IPS-NIHi7 (cell line): ENCODE data around the gene ASB2.

ENCODE experiments used
- DNase-seq: peaks from one replicate; pipeline ENCODE4 v3.0.0; 2012; ENCODE audit warnings: mixed read lengths; ENCODE audit errors: extremely low spot score

ASB2 gene

DNA sequence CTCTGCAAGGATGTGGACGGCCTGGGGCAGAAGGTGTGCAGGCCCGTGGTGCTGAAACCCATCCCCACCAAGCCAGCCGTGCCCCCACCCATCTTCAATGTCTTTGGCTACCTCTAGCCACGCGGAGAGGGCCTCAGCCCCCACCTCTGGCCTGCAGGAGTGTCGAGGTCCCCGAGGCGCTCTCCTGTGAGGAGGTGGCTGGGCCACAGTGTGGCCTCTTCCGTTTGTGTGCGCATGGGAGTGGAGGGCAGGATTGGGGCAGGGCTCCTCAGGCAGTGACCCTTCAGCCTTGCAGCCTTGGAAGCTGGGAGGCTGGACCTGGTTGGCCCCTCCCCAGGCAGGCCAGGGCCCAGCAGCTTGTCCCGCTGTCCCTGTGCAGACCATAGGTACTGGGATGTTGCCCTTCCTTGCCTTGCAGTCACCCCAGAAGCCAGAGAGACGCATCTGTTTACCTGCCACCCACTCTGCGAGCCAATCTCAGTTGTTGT, 47.3 kb downstream of the ASB2 start:
- no peak for DNase-seq

DNA sequence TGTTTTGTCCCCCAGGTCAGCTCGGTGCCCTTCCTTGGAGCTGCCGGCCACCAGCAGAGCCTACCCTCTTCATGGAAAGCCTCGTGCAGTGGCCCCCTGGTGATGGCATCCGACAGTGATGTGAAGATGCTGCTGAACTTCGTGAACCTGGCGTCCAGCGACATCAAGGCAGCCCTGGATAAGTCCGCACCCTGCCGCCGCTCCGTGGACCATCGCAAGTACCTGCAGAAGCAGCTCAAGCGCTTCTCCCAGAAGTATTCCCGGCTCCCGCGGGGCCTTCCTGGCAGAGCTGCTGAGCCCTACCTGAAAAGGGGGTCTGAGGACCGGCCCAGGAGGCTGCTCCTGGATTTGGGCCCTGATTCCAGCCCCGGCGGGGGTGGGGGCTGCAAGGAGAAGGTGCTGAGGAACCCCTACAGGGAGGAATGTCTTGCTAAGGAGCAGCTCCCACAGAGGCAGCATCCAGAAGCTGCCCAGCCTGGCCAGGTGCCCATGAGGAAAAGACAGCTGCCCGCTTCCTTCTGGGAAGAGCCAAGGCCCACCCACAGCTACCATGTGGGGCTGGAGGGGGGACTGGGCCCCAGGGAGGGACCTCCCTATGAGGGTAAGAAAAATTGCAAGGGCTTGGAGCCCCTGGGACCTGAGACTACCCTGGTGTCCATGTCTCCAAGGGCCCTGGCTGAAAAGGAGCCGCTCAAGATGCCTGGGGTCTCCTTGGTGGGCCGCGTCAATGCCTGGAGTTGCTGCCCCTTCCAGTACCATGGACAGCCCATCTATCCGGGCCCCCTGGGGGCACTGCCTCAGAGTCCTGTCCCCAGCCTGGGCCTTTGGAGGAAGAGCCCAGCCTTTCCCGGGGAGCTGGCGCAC, 48.0 kb downstream of the ASB2 start:
- DNase-seq, result no peak

DNA sequence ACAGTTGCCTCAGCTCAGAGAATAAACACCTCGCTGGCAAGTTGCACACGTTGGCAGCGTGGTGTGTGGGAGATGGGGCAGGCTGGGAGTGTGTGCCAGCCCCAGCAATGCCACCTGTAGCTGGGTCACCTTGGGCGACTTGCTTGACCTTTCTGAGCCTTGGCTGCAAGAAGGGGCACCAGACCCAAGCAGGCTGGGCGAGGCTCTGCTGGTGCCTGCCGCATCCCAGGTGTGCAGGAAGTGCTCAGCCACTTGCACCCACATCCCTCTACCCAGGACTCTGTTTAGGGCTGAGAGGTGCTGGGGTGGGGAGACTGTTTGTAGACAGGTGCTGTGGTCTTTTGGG, 48.6 kb downstream of the ASB2 start:
- DNase-seq, result no peak

DNA sequence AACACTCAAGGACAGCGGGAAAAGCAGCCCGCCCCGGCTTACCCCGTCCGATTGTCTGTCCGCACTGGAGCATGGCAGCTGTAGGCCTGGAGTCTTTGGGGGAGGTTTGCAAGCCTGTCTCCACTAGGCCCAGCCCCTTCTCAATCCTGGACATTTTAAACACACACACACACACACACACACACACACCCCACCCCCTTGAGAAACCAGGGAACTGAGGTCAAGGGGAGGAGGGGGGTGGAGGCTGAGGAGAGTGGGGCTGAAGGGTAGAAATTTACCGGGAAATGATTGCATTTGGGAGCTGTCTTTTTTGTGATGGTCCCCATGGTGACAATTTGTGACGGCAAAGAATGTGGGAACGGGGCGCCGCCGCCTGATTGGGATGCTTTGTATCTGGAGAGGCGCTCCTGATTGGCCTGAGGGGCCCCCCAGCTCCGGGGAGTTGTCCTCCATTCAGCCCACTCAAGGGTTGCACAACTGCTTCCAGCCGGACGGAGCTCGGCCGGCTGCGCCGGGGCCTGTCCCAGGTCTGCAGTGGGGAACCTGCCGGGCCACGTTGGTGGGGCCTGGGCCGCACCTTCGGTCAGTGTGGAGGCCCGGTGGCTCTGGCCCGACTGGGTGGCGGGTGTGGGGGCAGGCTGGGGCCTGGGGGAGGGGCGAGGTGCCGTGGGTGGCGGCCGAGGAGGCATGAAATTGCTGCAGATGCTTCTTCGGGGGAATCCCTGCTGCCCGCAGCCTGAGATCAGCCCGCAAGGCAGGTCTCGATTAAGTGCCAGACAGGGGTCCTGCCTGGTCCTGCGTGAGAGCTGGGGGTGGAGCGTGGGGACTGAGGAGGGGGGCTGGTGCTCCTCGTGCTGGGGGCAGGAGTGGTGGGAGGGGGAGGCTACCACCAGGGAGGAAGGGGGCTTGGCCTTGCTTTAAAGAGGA, 49.2 kb downstream of the ASB2 start, which contains the start of gene FAM181A:
Gene FAM181A, plus strand, starts transcription at position 472 of the 927 bp plus-strand sequence. CDS start 942 bp downstream, outside the sequence.
- DNase-seq, result no peak

DNA sequence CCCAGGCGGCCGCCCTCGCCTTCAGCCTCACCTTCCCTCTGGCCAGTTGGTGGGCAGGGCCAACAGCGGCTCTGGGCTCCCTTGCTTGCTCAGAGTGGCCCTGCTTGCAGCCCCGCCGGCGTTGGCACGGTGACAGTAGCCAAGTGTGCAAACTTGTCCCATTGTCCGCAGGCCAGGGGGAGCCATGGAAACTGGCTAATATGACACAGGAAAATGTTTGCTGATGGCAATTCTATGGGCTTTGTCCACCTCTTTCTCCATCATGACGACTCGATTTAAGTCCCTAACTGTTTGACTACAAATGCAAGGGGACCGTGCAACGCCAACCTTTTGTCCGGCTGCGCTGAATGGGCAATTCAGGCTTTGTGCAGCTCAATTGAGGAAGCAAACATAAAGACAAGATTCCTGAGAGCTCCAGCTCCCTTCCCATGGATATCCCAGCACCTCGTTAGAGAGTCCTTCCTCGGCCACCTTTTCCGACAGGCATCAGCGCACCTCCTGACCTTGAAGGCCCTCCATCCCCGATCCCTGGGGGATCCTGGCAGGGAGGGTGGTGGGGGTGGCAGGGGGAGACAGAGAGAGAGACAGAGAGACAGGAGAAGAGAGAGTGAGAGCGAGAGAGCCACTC, 50.0 kb downstream of the ASB2 start:
- DNase-seq, result no peak

DNA sequence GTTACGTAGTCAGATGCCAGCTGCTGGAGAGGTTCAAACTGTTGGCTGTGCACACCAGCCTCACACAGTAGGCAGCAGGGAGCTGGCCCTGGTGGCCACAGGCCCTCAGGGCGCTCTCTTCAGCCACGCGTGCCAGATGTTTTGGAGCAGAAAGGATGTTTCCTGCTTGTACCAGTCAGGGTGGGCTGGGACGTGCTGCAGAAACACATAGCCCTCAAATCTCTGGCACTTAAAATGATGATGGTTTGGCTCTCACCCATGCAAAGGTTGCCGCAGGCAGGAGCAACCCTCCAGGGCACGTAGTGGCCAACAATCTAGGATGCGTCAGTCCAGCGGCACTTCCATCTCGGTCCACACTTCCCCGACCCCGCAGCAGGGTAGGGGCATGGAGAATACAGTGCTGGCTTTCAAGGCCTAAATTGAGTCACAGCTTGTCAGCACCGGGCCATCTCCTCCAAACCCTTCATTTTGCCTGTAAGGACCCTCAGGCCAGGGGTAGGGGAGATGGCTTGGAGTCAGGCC, 50.9 kb downstream of the ASB2 start:
- no peak for DNase-seq

DNA sequence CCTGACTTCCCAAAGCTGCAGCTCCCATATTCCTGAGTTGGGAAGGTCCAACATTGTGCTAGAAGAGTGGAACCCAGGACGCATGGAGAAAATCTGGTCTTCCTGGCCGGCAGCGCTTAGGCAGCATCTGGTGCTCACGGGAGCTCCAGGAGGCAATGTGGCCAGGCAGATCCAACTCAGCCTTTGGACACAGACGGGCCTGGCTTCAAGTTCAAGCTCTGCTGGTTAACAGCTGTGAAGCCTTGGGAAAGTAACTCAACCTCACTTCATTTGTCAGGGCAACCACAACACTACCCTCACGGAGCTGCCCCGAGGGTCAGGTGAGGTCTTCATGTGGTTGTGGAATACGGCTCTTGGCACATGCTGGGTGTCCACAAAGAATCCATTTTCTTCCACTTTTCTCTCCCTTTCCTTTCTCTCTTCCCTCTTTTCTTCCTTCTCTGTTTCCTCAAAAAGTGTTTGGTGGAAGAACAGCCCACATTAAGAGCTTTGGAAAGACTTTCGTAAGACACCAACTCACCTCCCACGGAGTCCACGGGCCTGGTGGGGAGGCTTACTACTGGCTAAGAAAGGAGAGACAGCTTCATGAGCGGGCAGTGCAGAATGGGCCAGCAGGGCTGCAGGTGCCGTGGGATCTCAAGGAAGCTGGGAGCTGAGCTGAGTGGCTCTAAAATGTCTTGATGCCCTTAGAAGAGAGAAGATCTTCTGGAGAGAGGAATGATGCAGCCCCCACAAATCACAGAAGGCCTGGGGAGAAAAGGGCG, 51.6 kb downstream of the ASB2 start:
- DNase-seq, result no peak

DNA sequence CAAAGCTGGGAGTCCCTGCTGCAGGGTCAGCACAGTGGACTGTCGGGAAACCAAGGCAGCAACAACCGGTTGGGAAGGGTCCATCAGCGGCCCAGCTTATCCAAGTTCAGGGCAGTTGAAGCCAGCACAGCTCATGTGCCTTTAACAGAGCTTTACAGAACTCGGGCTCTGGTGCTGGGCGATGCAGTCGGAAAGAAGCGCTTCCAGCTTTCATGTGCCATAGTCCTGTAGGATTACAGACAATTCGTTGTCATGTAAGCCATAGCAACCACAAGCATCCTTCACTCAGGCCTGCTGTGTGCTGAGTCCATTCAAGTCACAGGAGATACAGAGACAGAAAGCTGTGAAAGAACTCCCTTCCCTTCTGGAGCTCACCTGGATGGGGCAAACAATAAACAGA, 52.7 kb downstream of the ASB2 start:
- DNase-seq, result no peak

DNA sequence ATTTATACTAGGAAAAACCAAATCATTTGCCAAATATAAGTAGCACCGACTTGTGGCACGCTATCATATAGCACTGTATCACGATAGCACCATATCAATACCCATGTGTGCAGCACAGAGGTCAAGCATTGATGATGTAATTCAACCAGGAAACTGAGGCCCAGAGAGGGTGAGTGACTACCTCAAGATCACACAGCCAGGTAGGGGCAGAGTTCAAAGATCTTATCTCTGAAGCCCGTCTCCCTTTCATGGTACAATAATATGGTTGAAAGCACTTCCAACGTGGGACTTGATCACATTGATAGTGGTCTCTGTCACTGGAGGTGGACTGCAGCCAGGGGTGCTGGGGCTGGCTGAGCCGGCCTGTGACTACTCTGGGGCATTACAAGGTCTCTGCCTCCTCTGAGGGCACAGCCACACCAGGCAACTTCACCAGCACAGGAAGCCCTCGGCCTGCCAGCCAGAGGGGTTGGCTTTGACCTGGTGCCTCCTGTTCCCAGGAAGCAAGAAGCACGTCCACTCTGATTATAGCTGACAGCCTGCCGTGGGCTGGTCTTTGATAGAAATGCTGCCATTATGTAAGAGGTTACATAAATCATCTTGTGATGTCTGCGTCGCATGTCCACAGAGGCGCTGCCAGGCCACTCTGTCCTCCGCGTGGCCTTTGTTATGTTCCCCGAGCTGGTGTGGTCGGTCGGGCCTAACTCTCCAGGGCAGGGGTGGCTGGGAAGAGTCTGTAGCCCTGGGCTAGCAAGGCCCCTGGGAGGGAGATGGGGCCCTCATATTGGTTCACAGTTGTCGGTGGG, 55.2 kb downstream of the ASB2 start:
- no peak for DNase-seq

DNA sequence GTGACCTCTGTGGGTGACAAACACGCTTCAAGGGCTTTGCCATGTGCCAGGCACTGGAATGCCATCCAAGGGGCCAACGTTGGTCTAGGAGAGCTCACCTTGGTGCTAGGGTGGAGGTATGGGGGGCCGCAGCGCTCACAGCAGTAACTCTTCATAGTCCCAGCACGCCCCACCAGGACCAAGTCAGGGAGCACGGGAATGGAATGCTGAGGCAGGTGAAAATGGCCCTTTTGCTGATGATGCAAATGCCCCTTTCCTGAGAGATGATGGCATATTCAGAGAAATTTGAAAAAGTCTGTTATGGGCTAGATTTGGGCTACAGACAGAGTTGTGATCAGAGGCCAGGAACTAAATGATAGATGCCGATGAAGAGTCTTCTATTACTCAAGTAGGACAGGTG, 59.2 kb downstream of the ASB2 start:
- no peak for DNase-seq

DNA sequence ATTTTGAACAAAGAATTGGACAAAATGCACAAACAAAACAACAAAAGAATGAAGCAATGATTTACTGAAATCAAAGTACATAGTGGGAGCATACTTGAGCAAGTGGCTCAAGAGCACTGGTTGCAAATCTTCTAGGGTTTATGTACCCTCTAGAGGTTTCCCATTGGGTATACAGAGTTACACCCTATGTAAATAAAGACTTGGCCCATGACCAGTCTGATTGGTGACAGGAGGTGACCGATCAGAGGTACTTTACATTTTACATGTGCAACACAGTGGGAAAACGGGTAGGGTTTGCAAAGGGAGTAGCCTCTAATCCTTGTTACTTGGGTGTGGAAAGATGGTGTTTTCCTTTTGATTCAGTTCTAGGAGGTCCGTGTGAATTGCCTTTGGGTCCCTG, 59.9 kb downstream of the ASB2 start:
- no peak for DNase-seq

DNA sequence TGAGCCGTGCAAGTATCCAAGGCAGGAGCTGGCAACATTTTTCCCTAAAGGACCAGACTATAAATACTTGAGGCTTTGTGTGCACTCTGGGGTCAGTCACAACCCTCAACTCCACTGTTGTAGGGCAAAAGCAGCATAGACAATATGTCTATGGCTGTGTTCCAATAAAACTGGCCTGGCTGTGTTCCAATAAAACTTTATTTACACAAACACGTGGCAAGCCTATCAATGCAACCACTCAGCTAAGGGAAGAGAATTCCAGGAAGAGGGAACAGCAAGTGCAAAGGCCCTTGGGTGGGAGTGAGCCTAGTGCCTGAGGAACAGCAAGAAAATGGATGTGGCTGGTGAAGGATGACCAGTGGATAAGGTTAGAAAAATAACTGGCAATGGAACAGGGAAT, 60.6 kb downstream of the ASB2 start:
- DNase-seq, result no peak

DNA sequence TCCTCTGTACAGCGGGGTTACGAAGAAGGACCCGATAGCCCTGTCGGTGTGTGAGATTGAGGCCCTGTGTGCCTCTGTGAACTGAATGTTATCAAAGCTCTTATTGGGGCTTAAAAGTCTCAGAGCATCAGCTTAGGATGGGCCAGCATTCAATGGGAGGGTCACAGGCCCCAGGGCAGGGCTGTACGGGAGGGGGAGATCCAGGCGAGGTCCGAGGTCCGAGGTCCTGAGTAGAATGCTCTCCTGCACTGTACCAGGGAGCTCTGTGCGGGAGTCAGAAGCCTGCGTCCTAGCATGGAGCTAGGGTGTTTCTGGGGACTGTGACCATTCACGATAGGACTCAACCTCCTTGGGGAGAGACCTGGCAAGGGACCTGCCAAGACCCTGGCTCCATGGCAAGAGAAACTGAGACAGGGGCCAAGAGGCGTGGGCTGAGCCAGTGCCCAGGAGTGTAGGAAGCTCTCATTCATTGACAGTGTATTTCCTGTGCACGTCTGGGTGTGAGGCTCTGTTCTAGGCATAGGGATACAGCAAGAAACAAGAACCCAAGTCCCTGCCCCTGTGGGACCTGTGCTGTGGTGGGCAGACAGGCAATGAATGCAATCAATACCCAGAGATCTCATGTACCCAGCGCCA, 61.2 kb downstream of the ASB2 start:
- no peak for DNase-seq

DNA sequence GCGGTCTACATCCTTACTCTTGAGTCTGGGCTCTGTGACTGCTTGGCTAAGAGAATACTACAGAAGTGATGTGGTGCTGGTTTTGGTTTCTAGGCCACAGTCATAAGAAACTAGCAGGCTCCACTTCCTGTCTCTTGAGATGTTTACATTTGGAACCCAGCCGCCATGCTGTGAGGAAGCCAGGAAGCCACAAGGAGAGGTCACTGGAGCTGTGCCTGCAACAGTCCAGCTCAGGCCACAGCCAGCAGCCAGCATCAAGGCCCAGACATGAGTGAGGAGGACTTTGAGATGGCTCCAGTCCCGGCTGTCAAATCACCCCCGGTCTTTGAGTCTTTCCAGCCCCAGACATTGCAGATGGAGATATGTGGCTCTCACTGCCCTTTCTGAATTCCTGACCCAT, 62.1 kb downstream of the ASB2 start:
- DNase-seq, result no peak

DNA sequence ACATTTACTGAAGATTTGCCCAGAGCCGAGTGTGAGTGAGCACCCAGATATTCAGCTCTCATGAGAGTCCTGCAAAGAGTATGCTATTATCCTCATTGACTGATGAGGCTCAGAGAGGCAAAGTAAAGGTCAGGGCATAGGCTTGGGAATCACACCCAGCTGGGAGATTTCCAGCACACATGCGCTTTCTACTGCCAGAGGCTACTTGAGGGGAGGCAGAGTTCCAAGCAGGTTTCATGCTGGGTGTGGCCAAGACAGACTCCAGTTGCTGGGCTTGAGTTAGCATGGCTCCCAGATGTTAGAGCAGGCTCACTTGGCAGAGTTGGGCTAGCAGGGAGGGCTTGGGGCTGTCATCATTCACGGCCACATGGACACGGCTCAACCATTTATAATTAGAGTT, 63.6 kb downstream of the ASB2 start:
- no peak for DNase-seq

DNA sequence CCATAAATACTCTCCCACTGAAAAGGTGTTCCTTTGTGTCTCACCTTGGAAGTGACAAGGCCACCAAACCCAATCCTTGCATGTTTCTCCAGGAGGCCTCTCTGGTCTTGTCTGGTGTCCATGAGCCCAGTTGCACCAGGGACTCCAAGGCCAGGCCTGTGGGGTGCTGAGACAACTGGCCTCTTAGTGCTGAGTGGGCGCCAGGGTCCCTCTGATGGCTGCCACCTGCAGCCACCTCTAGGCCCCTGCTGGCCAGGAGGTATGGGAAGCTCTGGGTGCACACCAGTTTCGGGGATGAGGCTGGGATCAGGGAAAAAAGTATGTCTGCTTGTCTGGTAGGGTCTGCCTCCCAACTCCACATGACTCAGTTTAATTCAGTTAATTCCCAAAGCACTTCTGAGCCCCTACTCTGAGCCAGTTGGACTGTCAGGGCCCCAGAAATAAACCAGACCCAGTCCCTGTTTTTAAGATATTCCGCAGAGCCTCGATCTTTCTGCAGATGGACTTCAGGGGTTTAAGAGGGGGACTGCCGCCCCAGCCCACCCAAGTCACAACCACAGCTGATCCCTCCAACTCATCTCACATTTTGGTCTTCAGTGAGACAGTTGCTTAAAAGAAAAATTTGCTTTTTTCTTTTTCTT, 64.3 kb downstream of the ASB2 start:
- DNase-seq, result no peak

DNA sequence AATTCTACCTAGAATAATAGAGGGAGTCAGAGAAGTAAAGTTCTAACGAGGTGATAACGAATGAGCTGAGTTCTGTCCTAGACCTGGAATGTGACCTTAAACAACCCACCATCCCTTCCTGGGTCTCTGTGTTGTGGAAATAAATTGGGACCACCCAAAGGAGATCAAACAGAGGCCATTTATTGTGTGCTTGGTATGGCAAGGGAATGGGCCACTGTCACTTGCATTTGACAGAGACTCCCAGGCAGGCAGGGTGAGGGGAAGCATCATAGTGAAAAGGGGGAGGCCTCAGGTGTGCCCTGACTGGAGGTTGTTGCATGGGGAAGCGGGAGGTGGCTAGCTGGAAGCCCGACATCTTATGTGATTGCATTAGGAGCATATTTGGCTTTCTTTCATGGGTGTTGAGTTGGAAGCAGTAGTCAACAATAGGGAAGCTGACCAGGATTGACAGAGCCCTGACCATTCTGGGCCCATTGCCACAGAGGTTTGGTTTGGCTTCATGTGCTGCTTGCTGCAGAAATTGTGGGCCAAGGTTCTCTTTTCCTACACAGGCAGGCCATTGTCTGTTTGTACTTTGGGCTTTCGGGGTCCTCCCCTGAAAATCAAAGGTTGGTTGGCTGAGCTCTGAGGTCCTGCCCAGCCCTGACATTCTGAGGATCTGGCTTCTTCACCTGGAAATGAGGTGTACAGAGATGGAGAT, 66.8 kb downstream of the ASB2 start:
- DNase-seq, result no peak
